Measurements from ENCODE around the gene LRRC8C. TPM values are rescaled to one million over a fixed set of nuclear protein-coding genes. Genes with fewer than 3 reads are reported as not detected.

LRRC8C gene
- total RNA-seq, 2 experiments from 2014 or later: 32.9 to 35.0 TPM

DNA sequence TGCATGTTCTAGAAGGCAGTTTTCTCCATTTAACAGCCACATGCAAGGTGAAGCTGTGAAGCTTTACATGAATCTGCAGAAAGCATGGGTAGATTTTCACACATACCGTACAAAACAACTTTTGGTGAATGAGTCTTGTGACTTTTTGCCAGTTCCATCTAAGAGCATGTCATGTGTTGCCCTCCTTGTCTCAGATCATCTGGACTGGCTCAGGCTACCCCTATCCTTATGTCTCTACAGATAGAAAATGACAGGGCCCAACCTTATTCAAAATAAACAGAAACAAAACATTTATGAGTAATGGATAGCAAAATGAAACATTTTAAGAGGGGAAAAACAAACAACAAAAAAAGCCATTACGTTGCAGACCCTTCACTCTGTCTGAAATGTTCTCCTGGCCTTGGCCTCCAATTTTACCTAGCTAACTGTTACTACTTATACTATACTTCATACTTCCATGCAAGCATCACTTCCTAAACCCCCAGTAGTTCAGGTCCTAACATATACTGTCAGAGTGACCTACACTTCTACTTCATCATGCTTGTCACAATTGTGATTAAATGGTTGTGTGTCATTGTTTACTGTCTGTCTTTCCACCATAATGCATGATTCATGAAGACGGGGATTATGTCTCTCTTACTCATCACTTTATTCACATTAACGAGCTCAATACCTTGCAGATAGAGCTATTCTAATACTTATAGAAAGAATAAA lies 39.0 kb downstream of the LRRC8C start:
- no peaks in the 10 kb centered on the region for H3K27me3 Mint-ChIP-seq (ENCODE audit: low read depth)
- H3K4me3 Mint-ChIP-seq: no peak overlapping the region
- ATAC-seq (no peak), DNase-seq (no peak)
- no peaks in the 10 kb centered on the region for H3K9me3 Mint-ChIP-seq (ENCODE audit: insufficient read depth)
- ChIA-PET CTCF (interaction anchor here (0.7 to 5.9 kb wide), 4 partner anchors 21 to 91 kb away, joined by 3 to 25 read pairs (median 4); no protein-coding TSS in a partner anchor), POLR2A (no interaction called here)
- H3K4me1 Mint-ChIP-seq (ENCODE audit: low read depth): peaks cover 77% of the 10 kb centered on the region
- H3K36me3 Mint-ChIP-seq (ENCODE audit: low read depth): peaks cover 67% of the 10 kb centered on the region
- H3K27ac Mint-ChIP-seq: no peak overlapping the region

DNA sequence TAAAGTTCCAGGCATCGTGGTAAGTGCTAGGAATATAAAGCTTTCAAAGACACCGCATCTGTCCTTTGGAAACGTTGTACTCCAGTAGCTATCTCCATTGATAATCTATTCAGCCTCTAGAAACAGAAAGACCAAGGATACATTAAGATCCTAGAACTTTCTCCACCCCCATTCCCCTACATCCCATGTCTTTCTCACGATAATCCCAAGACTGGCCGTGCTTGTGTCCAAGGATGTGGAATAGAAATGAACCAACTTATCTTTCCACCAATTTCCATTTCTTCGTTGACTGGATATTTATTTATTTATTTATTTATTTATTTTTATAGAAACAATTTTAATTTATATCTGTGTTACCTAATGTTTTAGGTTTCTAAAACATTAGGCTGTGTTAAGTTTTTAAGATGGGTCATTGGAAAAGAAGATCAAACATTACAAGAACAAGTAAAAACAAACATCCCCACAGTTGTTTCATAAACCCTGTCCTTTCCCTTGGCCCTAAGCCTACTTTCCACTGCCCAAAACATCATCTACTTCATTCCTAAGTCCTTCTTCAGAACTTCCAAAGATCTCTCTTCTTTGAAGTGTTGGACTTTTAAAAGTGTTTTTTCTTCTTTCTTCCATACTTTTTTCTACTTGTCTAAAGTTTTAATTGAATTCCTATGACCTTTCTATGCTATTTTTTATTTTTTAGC lies 39.7 kb downstream of the LRRC8C start:
- Mint-ChIP-seq H3K36me3 (ENCODE audit: low read depth) (peaks cover 73% of the 10 kb centered on the region), H3K27ac (no peak overlapping the region), H3K4me3 (no peak overlapping the region), H3K4me1 (ENCODE audit: low read depth) (peaks cover 73% of the 10 kb centered on the region), H3K9me3 (ENCODE audit: insufficient read depth) (no peaks in the 10 kb centered on the region), H3K27me3 (ENCODE audit: low read depth) (no peaks in the 10 kb centered on the region)
- POLR2A ChIA-PET: no interaction called here
- DNase-seq (no peak), ATAC-seq (no peak)
- CTCF ChIA-PET: interaction anchor here (0.7 kb wide), 1 partner anchor 90 kb away, joined by 3 read pairs; no protein-coding TSS in a partner anchor

DNA sequence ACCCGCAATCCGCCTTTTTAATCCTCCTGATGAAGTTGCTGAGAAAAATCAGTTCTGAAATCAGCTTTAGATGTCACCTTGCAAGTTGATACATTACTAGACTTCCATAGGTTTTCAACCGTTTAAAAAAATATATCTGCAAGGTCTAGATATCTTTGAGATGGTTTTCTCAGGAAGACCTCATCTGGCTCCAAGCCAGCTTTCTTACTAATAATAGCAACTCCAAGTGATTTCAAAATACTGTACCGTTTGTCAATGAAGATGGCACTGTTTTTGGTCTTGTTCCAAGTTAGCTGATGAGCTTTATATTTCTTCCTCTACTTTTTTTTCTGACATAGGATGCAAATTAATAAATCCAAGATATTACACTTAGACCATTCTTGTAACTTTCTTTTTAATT lies 40.3 kb downstream of the LRRC8C start:
- ATAC-seq (no peak), DNase-seq (no peak)
- Mint-ChIP-seq H3K27ac (no peak overlapping the region), H3K4me1 (ENCODE audit: low read depth) (peaks cover 68% of the 10 kb centered on the region), H3K4me3 (no peak overlapping the region), H3K27me3 (ENCODE audit: low read depth) (no peaks in the 10 kb centered on the region), H3K9me3 (ENCODE audit: insufficient read depth) (no peaks in the 10 kb centered on the region), H3K36me3 (ENCODE audit: low read depth) (peaks cover 77% of the 10 kb centered on the region)
- CTCF ChIA-PET: interaction anchor here (1.8 kb wide), 1 partner anchor 62 kb away, joined by 4 read pairs; no protein-coding TSS in a partner anchor
- POLR2A ChIA-PET: no interaction called here

DNA sequence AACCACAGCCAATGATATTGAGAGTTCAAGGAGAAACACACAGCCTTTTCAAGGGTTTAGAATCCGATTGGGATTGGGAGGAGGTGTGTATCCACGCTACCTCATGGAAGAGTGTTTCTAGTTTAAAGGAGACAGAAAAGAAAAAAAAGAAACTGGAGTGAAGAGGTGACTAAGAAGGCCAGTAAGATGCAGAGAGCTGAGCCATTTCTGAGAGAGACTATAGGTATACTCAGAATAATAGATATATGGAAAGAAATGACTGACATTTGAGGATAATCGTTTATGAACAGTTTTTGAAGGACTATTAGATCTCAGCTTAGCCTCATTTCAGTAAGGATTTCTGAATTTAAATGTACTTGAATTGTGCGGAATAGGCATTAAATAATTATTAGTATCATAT lies 42.8 kb downstream of the LRRC8C start:
- H3K36me3 Mint-ChIP-seq (ENCODE audit: low read depth): peaks cover 81% of the 10 kb centered on the region
- no peak overlapping the region for H3K27ac Mint-ChIP-seq

DNA sequence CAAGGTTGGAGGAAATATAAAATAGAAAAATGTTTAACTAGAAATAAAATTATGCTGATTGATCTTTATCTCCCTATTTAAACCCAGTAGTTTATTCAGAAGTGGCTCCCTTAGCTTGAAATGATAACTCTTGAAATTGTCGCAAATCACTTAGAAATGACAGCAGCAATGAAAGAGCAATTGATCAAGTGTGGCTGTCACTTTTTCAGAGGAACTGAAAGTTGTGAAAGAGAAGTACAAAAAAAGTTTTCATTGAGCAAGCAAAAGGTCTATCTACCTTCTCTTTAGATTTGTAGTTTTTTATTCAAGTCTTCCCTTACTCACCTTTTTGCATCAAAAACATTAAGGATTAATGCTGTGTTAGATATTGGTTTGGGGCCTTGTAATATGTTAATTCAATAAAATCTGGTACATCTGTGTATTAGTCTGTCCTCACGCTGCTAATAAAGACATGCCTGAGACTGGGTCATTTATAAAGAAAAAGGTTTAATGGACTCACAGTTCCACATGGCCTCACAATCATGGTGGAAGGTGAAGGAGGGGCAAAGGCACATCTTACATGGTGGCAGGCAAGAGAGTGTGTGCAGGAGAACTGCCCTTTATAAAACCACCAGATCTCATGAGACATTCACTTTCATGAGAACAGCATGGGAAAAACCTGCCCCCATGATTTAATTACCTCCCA lies 48.3 kb downstream of the LRRC8C start:
- Mint-ChIP-seq H3K36me3 (ENCODE audit: low read depth) (peaks cover 72% of the 10 kb centered on the region), H3K27me3 (ENCODE audit: low read depth) (no peaks in the 10 kb centered on the region), H3K4me3 (no peak overlapping the region), H3K4me1 (ENCODE audit: low read depth) (peaks cover 42% of the 10 kb centered on the region), H3K9me3 (ENCODE audit: insufficient read depth) (peaks cover 6% of the 10 kb centered on the region), H3K27ac (no peak overlapping the region)
- ATAC-seq: no peak
- CTCF ChIA-PET: no interaction called here
- DNase-seq: no peak
- POLR2A ChIA-PET: interaction anchor here (0.5 kb wide), 1 partner anchor 43 kb away, joined by 3 read pairs; no protein-coding TSS in a partner anchor

More for the DNA sequence above, 42.8 kb downstream of the LRRC8C start:
- Mint-ChIP-seq H3K4me1 (ENCODE audit: low read depth) (peaks cover 56% of the 10 kb centered on the region), H3K27me3 (ENCODE audit: low read depth) (no peaks in the 10 kb centered on the region), H3K4me3 (no peak overlapping the region), H3K9me3 (ENCODE audit: insufficient read depth) (no peaks in the 10 kb centered on the region)
- ChIA-PET POLR2A (interaction anchor here (0.6 to 1.6 kb wide), 2 partner anchors 15 to 320 kb away, joined by 4 to 5 read pairs; partner anchors contain the start of gene ZNF326), CTCF (interaction anchor here (0.7 to 2.8 kb wide), 5 partner anchors 8 to 191 kb away, joined by 3 to 12 read pairs (median 4); no protein-coding TSS in a partner anchor)
- ATAC-seq (no peak), DNase-seq (no peak)

DNA sequence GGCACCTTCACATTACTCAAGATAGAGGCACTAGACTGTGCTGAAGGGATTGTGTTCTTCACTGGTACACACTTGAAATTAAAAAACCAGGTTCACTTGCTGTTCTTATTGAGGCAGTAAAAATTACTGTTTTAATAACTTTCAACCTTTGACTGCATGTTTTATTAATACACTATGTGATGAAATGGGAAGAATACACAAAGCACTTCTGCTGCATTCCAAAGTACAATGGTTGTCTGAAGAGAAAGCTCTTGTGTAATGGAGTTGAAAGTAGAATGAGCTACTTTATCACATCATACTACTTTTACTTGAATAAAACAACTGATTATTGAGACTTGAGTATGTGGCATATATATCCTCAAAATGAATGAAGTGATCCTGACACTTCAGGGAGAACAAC lies 49.7 kb downstream of the LRRC8C start:
- Mint-ChIP-seq H3K27ac (no peak overlapping the region), H3K36me3 (ENCODE audit: low read depth) (peaks cover 73% of the 10 kb centered on the region), H3K9me3 (ENCODE audit: insufficient read depth) (peaks cover 6% of the 10 kb centered on the region), H3K4me1 (ENCODE audit: low read depth) (peaks cover 38% of the 10 kb centered on the region), H3K27me3 (ENCODE audit: low read depth) (no peaks in the 10 kb centered on the region), H3K4me3 (no peak overlapping the region)
- ChIA-PET POLR2A (no interaction called here), CTCF (interaction anchor here (0.9 to 1.2 kb wide), 5 partner anchors 10 to 80 kb away, joined by 3 to 5 read pairs (median 3); no protein-coding TSS in a partner anchor)
- DNase-seq: no peak
- ATAC-seq: no peak

DNA sequence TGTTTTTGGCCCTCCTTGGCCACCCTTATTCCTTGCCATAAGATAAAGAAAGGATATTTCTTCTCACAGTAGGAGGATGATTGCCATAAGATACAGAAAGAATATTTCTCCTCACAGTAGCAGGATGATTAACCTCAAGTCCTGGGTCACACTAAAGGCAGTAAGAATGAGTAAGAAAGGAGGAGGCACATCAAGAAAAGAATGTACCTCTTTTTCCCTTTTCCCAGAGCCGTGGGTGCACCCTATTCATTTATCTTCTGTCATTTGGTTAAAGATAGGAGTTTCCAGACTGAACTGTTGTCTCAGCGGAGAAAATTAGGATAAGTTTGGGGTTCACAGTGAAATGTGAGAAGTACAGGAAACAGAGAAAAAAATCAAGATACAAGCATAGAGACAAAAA lies 52.5 kb downstream of the LRRC8C start:
- Mint-ChIP-seq H3K4me3 (no peak overlapping the region), H3K4me1 (ENCODE audit: low read depth) (peaks cover 37% of the 10 kb centered on the region), H3K9me3 (ENCODE audit: insufficient read depth) (peaks cover 6% of the 10 kb centered on the region), H3K27me3 (ENCODE audit: low read depth) (no peaks in the 10 kb centered on the region), H3K36me3 (ENCODE audit: low read depth) (peaks cover 77% of the 10 kb centered on the region), H3K27ac (no peak overlapping the region)
- CTCF ChIA-PET: interaction anchor here (1.6 kb wide), 1 partner anchor 77 kb away, joined by 4 read pairs; no protein-coding TSS in a partner anchor
- POLR2A ChIA-PET: interaction anchor here (1.3 kb wide), 1 partner anchor 52 kb away, joined by 4 read pairs; no protein-coding TSS in a partner anchor
- no peak for ATAC-seq
- DNase-seq: no peak

DNA sequence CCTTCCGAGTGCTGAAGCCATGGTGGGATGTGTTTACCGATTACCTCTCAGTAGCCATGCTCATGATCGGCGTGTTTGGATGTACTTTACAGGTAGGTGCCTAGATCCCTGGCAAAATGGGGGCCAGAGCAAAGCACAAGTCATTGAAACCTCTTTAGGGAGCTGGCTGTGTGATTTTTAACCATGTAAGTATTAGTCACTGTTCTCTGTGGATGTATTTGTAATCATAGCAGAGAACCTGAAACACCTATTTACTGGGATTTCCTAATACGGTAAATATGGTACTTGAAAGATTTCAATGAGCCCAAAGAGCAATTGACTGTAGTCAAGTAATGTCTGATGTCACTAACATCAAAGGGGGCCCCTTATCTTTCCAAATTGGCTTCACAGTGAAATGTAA lies 53.6 kb downstream of the LRRC8C start:
- Mint-ChIP-seq H3K4me3 (no peak overlapping the region), H3K36me3 (ENCODE audit: low read depth) (peaks cover 75% of the 10 kb centered on the region), H3K4me1 (ENCODE audit: low read depth) (peaks cover 36% of the 10 kb centered on the region), H3K27me3 (ENCODE audit: low read depth) (no peaks in the 10 kb centered on the region), H3K9me3 (ENCODE audit: insufficient read depth) (no peaks in the 10 kb centered on the region), H3K27ac (no peak overlapping the region)
- DNase-seq (no peak), ATAC-seq (no peak)
- ChIA-PET CTCF (interaction anchor here (1.2 kb wide), 1 partner anchor 76 kb away, joined by 3 read pairs; no protein-coding TSS in a partner anchor), POLR2A (interaction anchor here (1.3 kb wide), 1 partner anchor 53 kb away, joined by 4 read pairs; no protein-coding TSS in a partner anchor)

DNA sequence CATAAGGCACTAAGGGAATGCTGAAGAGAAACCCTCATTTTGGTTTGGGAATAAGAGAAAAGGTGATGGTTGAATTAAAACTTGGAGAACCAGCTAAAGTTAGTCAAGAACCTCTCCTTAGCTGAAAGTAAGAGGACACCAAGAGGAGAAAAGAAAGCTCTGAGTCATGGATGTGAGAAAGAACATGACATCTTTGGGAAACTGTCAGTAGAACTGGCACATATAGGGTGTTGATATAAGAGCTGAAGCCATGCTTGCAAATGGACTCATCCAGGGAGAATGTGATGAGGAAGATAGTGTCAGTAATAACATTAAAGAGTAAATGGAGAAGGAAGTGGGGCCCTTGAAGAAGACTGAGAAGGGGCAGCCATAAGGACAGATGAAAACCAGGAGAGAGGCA lies 54.3 kb downstream of the LRRC8C start:
- no peak for ATAC-seq
- Mint-ChIP-seq H3K27ac (peak overlapping the region; percentile 1), H3K4me3 (no peak overlapping the region), H3K9me3 (ENCODE audit: insufficient read depth) (no peaks in the 10 kb centered on the region), H3K27me3 (ENCODE audit: low read depth) (no peaks in the 10 kb centered on the region), H3K4me1 (ENCODE audit: low read depth) (peaks cover 38% of the 10 kb centered on the region), H3K36me3 (ENCODE audit: low read depth) (peaks cover 72% of the 10 kb centered on the region)
- no peak for DNase-seq
- ChIA-PET POLR2A (no interaction called here), CTCF (interaction anchor here (1.6 kb wide), 1 partner anchor 11 kb away, joined by 3 read pairs; no protein-coding TSS in a partner anchor)

DNA sequence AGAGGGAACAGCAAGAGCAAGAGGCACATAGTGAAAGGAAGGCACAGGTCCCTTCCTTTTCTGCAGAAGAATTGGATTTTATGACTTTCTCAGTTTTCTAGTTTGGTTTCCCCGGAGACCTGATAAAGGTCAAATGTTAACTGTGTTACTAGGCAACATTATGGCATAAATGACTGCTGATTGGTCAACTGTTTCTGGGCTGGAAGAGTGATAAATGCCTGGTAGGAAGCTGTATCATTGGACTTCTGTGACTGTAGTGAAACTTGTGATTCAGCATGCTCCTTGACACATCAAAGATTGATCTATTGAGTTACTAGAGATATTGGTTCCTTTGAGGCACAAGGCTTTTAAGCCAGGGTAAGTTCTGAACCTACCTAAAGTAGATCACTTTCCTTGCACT lies 55.7 kb downstream of the LRRC8C start:
- no peak for ATAC-seq
- H3K27ac Mint-ChIP-seq: peak overlapping the region; percentile 43

DNA sequence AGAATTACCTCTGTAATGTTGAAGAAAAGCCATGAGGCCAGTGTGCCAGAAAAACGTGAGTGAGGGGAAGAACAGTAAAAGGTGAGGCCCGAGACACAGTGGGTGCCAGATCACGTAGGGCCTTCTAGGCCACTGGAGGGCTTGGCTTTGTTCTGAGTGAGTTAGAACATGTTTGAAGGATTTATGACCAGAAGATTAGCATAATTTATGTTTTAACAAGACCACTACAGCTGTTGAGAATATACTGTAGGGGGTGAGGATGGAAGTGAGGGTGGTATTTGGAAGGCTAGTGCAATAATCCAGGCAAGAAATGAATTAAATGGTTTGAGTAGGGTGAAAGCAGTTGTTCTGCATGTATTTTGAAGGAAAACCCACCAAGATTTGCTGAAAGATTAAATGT lies 56.3 kb downstream of the LRRC8C start:
- H3K4me3 Mint-ChIP-seq: no peak overlapping the region
- no peaks in the 10 kb centered on the region for H3K9me3 Mint-ChIP-seq (ENCODE audit: insufficient read depth)
- CTCF ChIA-PET: no interaction called here

More for the DNA sequence above, 55.7 kb downstream of the LRRC8C start:
- Mint-ChIP-seq H3K9me3 (ENCODE audit: insufficient read depth) (no peaks in the 10 kb centered on the region), H3K4me1 (ENCODE audit: low read depth) (peaks cover 47% of the 10 kb centered on the region), H3K27me3 (ENCODE audit: low read depth) (no peaks in the 10 kb centered on the region), H3K36me3 (ENCODE audit: low read depth) (peaks cover 74% of the 10 kb centered on the region), H3K4me3 (no peak overlapping the region)
- CTCF ChIA-PET: interaction anchor here (1.6 kb wide), 1 partner anchor 9 kb away, joined by 3 read pairs; no protein-coding TSS in a partner anchor
- DNase-seq: no peak
- POLR2A ChIA-PET: no interaction called here

More for the DNA sequence above, 56.3 kb downstream of the LRRC8C start:
- H3K4me1 Mint-ChIP-seq (ENCODE audit: low read depth): peaks cover 53% of the 10 kb centered on the region
- no peak for DNase-seq
- H3K27ac Mint-ChIP-seq: peak overlapping the region; percentile 43
- H3K36me3 Mint-ChIP-seq (ENCODE audit: low read depth): peaks cover 76% of the 10 kb centered on the region
- ATAC-seq: no peak
- POLR2A ChIA-PET: no interaction called here
- no peaks in the 10 kb centered on the region for H3K27me3 Mint-ChIP-seq (ENCODE audit: low read depth)
